Astrocyte (in vitro differentiated cells and primary cell): Measurements from ENCODE around the gene AP2B1.

Experiments
- CTCF ChIP-seq: IDR thresholded peaks from 2 replicates; pipeline ENCODE4 v1.5.1; 2011; ENCODE audit warnings: low read depth, mild to moderate bottlenecking, inconsistent platforms, low read length, moderate library complexity; ENCODE audit not compliant: insufficient read depth
- EZH2 ChIP-seq: IDR thresholded peaks from 2 replicates; pipeline ENCODE4 v1.6.1; 2012; ENCODE audit warnings: mild to moderate bottlenecking, low read length, inconsistent platforms; ENCODE audit not compliant: insufficient read depth

- no peak for TF ChIP-seq CTCF
- no peak for TF ChIP-seq EZH2
Observed at GRCh38 chr17:35577830-35578196, 9.3 kb upstream of the AP2B1 start.
